H1 (cell line): ENCODE measurements around the gene AOPEP. TPM values are rescaled to one million over a fixed set of nuclear protein-coding genes. Genes with fewer than 3 reads are reported as not detected.

ENCODE experiments used
- CTCF ChIA-PET: fragments of 300-600 bp; sonication (Branson Sonifier 250); formaldehyde crosslinking; loops from one replicate; lab custom pipeline; 2021; ENCODE audit not compliant: partially characterized antibody; lab: Charles Lee
- POLR2A ChIA-PET: fragments of 300-600 bp; sonication (Branson Sonifier 250); formaldehyde crosslinking; loops from one replicate; lab custom pipeline; 2021; ENCODE audit warnings: inconsistent platforms; ENCODE audit not compliant: partially characterized antibody; lab: Charles Lee
- DNase-seq, 2 experiments: peaks; one replicate each; pipeline versions ENCODE4 v3.0.0 to v3.0.0-alpha.2; 2010 to 2022; ENCODE audit warnings: low spot score in 2 of 2, low read depth in 1 of 2, mixed read lengths in 1 of 2
- FAIRE-seq: peaks from 2 replicates; lab custom pipeline; 2011; peaks lifted over from hg19 to GRCh38; lab: Jason Lieb, UNC
- H2AFZ ChIP-seq: 2 replicates; pipeline ENCODE4 v1.8.1; 2012; ENCODE audit warnings: low read length, inconsistent platforms
- H2AK5ac ChIP-seq: 2 replicates; pipeline ENCODE4 v1.6.1; 2013; ENCODE audit warnings: low read depth, low read length
- H2BK120ac ChIP-seq: replicated peaks from 2 replicates; pipeline ENCODE3; 2013; ENCODE audit warnings: low read depth, low read length, inconsistent platforms
- H2BK12ac ChIP-seq: 2 replicates; pipeline ENCODE4 v1.6.1; 2013; ENCODE audit warnings: low read depth, low read length
- H2BK15ac ChIP-seq: 2 replicates; pipeline ENCODE4 v1.6.1; 2013; ENCODE audit warnings: low read length
- H2BK20ac ChIP-seq: 2 replicates; pipeline ENCODE4 v1.6.1; 2013; ENCODE audit warnings: low read length
- H2BK5ac ChIP-seq: 2 replicates; pipeline ENCODE4 v1.6.1; 2013; ENCODE audit warnings: low read depth, low read length
- H3K14ac ChIP-seq: 2 replicates; pipeline ENCODE4 v1.6.1; 2013; ENCODE audit warnings: inconsistent platforms; ENCODE audit not compliant: insufficient read length
- H3K18ac ChIP-seq: 2 replicates; pipeline ENCODE4 v1.6.1; 2013; ENCODE audit warnings: low read length; ENCODE audit errors: extremely low read depth
- H3K23ac ChIP-seq: 2 replicates; pipeline ENCODE4 v1.6.1; 2013; ENCODE audit warnings: inconsistent platforms; ENCODE audit not compliant: insufficient read length
- H3K23me2 ChIP-seq: 2 replicates; pipeline ENCODE4 v1.6.1; 2013; ENCODE audit warnings: low read depth, low read length
- H3K27ac ChIP-seq: 2 replicates; pipeline ENCODE4 v1.6.1; 2011; ENCODE audit warnings: low read depth, low read length, inconsistent platforms
- H3K27me3 ChIP-seq, 4 experiments: replicated peaks in 1 of 4; 1 replicate in 1 of 4; 2 replicates in 3 of 4; pipeline versions ENCODE4 v1.6.1 to v1.8.1; 2011 to 2013; ENCODE audit warnings: low read length in 3 of 4, mild to moderate bottlenecking in 3 of 4, inconsistent platforms in 2 of 4, mixed read lengths in 2 of 4, moderate library complexity in 1 of 4; ENCODE audit not compliant: control insufficient read depth in 3 of 4, insufficient read depth in 3 of 4; ENCODE audit errors: extremely low read depth in 1 of 4
- H3K36me3 ChIP-seq, 4 experiments: 2 replicates each; pipeline versions ENCODE4 v1.6.1 to v1.8.1; 2011 to 2013; ENCODE audit warnings: mild to moderate bottlenecking in 4 of 4, low read length in 3 of 4, moderate library complexity in 2 of 4, control low read depth in 1 of 4, inconsistent platforms in 1 of 4; ENCODE audit not compliant: insufficient read depth in 4 of 4, control insufficient read depth in 2 of 4
- H3K4ac ChIP-seq: replicated peaks from 2 replicates; pipeline ENCODE3; 2013; ENCODE audit warnings: low read length, low read depth, mixed read lengths, inconsistent platforms; ENCODE audit not compliant: insufficient read length
- H3K4me1 ChIP-seq, 4 experiments: replicated peaks in 1 of 4; 1 replicate in 1 of 4; 2 replicates in 3 of 4; pipeline versions ENCODE4 v1.6.1 to v1.8.1; 2011 to 2013; ENCODE audit warnings: low read length in 3 of 4, inconsistent platforms in 2 of 4, mixed read lengths in 1 of 4; ENCODE audit not compliant: insufficient read depth in 4 of 4, control insufficient read depth in 3 of 4
- H3K4me2 ChIP-seq, 2 experiments: 2 replicates each; pipeline versions ENCODE4 v1.6.1 to v1.8.1; 2011 to 2013; ENCODE audit warnings: low read depth in 2 of 2, low read length in 2 of 2, control low read depth in 1 of 2, inconsistent platforms in 1 of 2, mild to moderate bottlenecking in 1 of 2; ENCODE audit not compliant: insufficient read depth in 1 of 2
- H3K4me3 ChIP-seq, 4 experiments: fragments of 200-600, 300-600 bp in 1 of 4; sonication (generic), shearing (Covaris generic), sonication (Bioruptor Twin) in 1 of 4; 2 replicates each; pipeline versions ENCODE4 v1.5.1 to v1.8.1; 2011 to 2016; ENCODE audit warnings: low read length in 4 of 4, low read depth in 3 of 4, control low read depth in 2 of 4, inconsistent platforms in 2 of 4, mild to moderate bottlenecking in 2 of 4, mixed read lengths in 1 of 4, moderate library complexity in 1 of 4; ENCODE audit not compliant: insufficient read depth in 2 of 4; ENCODE audit errors: extremely low read depth in 1 of 4
- H3K56ac ChIP-seq: replicated peaks from 2 replicates; pipeline ENCODE3; 2013; ENCODE audit warnings: low read depth, mild to moderate bottlenecking, mixed read lengths, low read length, inconsistent platforms; ENCODE audit not compliant: insufficient read length
- H3K79me1 ChIP-seq: 2 replicates; pipeline ENCODE4 v1.6.1; 2013; ENCODE audit warnings: low read depth, low read length, control low read depth
- H3K79me2 ChIP-seq, 2 experiments: 2 replicates each; pipeline versions ENCODE4 v1.6.1 to v1.8.1; 2012 to 2013; ENCODE audit warnings: low read length in 2 of 2, mild to moderate bottlenecking in 2 of 2, inconsistent platforms in 1 of 2; ENCODE audit not compliant: insufficient read depth in 2 of 2, control insufficient read depth in 1 of 2
- H3K9ac ChIP-seq, 4 experiments: replicated peaks in 1 of 4; 1 replicate in 1 of 4; 2 replicates in 3 of 4; pipeline versions ENCODE4 v1.6.1 to v1.8.1; 2011 to 2013; ENCODE audit warnings: low read depth in 3 of 4, low read length in 3 of 4, control low read depth in 2 of 4, mild to moderate bottlenecking in 2 of 4, moderate library complexity in 2 of 4, inconsistent platforms in 1 of 4; ENCODE audit errors: extremely low read depth in 1 of 4
- H3K9me3 ChIP-seq, 2 experiments: 2 replicates each; pipeline versions ENCODE4 v1.6.1 to v1.8.1; 2012 to 2013; ENCODE audit warnings: mild to moderate bottlenecking in 2 of 2, moderate library complexity in 2 of 2, control low read depth in 1 of 2, inconsistent platforms in 1 of 2, low read depth in 1 of 2, low read length in 1 of 2, mixed read lengths in 1 of 2; ENCODE audit not compliant: insufficient read depth in 2 of 2
- H4K20me1 ChIP-seq, 2 experiments: replicated peaks in 1 of 2; 2 replicates each; pipeline versions ENCODE3 to v1.8.1; 2011 to 2013; ENCODE audit warnings: inconsistent platforms in 2 of 2, low read length in 2 of 2, mild to moderate bottlenecking in 1 of 2; ENCODE audit not compliant: insufficient read depth in 2 of 2, control insufficient read depth in 1 of 2
- H4K5ac ChIP-seq: 2 replicates; pipeline ENCODE4 v1.6.1; 2013; ENCODE audit warnings: low read length, low read depth, mixed read lengths, inconsistent platforms; ENCODE audit not compliant: insufficient read length
- H4K8ac ChIP-seq: 2 replicates; pipeline ENCODE4 v1.8.0; 2013; ENCODE audit warnings: mild to moderate bottlenecking, moderate library complexity, low read length, inconsistent platforms; ENCODE audit not compliant: insufficient read depth; ENCODE audit errors: extremely low read depth
- H4K91ac ChIP-seq: replicated peaks from 2 replicates; pipeline ENCODE3; 2013; ENCODE audit warnings: low read length, mixed read lengths, inconsistent platforms; ENCODE audit not compliant: insufficient read length
- ASH2L ChIP-seq: fragments of 200-600, 300-600 bp; sonication (generic); IDR thresholded peaks from one replicate; pipeline ENCODE4 v1.7.1; 2017; ENCODE audit warnings: low read length
- CREB1 ChIP-seq: IDR thresholded peaks from 2 replicates; pipeline ENCODE4 v1.6.1; 2012; ENCODE audit warnings: inconsistent platforms
- NRF1 ChIP-seq: IDR thresholded peaks from 2 replicates; pipeline ENCODE4 v1.6.1; 2011; ENCODE audit warnings: mild to moderate bottlenecking, low read depth, low read length, improper control_type of control experiment
- RFX5 ChIP-seq: IDR thresholded peaks from 2 replicates; pipeline ENCODE4 v1.6.1; 2011; ENCODE audit warnings: low read depth, low read length, improper control_type of control experiment, borderline replicate concordance
- WGBS, 2 experiments: shearing (Covaris generic) in 1 of 2; methylation state at CpG; one replicate each; pipeline versions ENCODE4 v1.1.6 to v1.1.7; 2013 to 2015; ENCODE audit warnings: low lambda C conversion rate in 2 of 2, mixed read lengths in 2 of 2, inconsistent platforms in 1 of 2, low coverage in 1 of 2, missing lambda C conversion rate in 1 of 2; ENCODE audit not compliant: insufficient replicate concordance in 2 of 2, insufficient coverage in 1 of 2, insufficient read length in 1 of 2; ENCODE audit errors: extremely low coverage in 1 of 2, missing lambda C conversion rate in 1 of 2; 5-methylcytosine and 5-hydroxymethylcytosine counted together
- polyA plus RNA-seq, 7 experiments: library from polyadenylated mRNA; depleted of rRNA in 3 of 7; stranded (reverse) in 5 of 7; unstranded in 2 of 7; fragments of >200 nt in 5 of 7; fragments of 200-250 nt in 2 of 7; gene quantifications; 1 replicate in 5 of 7; 2 replicates in 1 of 7; 4 replicates in 1 of 7; pipeline versions ENCODE4 v1.2.1 to v1.2.3, GENCODE V29; 2011 to 2013; ENCODE audit warnings: missing spikeins in 2 of 7, mixed read lengths in 2 of 7
- total RNA-seq: library from RNA; stranded (reverse); fragmentation: NEBNext Ultra II Directional; extraction: Animal tissue kit (Norgen Biotek cat#: 25700); gene quantifications from 2 replicates; pipeline ENCODE4 v1.2.1, GENCODE V29; 2021

Gene AOPEP
- total and polyA plus RNA-seq, 2 of the 8 experiments (the other 6 are each of a cell fraction or from before 2014, with no cell fraction given) = 6.1 to 14.3 TPM

- H3K4me2 ChIP-seq = no peak overlapping the region
- CTCF ChIA-PET = interaction anchor here (1.0 kb wide), 1 partner anchor 78 kb away, joined by 3 read pairs; no protein-coding TSS in a partner anchor
- no peak for FAIRE-seq
- TF ChIP-seq RFX5 (no peak), ASH2L (no peak), NRF1 (no peak), CREB1 (no peak)
These were observed 312.2 kb downstream of the AOPEP start for GRCh38 chr9:95038666-95039065.

More at GRCh38 chr9:95038666-95039065, 312.2 kb downstream of the AOPEP start:
- Histone ChIP-seq H3K79me2 (no peaks in the 10 kb centered on the region), H3K4me1 (peaks cover 0 to under 1% (median 0%) of the 10 kb centered on the region in 4 experiments; a peak in 1 of 7 replicates), H3K27ac (no peak overlapping the region), H4K20me1 (peaks cover 0 to 2% of the 10 kb centered on the region in 2 experiments), H3K23ac (no peak overlapping the region), H2BK5ac (no peak overlapping the region), H3K18ac (no peak overlapping the region), H3K23me2 (no peaks in the 10 kb centered on the region), H2BK120ac (no peak overlapping the region), H4K91ac (no peak overlapping the region), H2BK20ac (no peak overlapping the region), H3K9ac (no peak overlapping the region), H3K9me3 (no peaks in the 10 kb centered on the region), H3K4me3 (no peak overlapping the region), H3K79me1 (no peaks in the 10 kb centered on the region; the same call in 1 of the 2 replicates), H3K14ac (no peak overlapping the region), H2AFZ (no peak overlapping the region), H3K4ac (no peak overlapping the region), H2BK12ac (no peak overlapping the region), H4K8ac (no peak overlapping the region), H2BK15ac (no peak overlapping the region), H3K56ac (no peak overlapping the region), H3K27me3 (no peaks in the 10 kb centered on the region), H2AK5ac (no peak overlapping the region), H3K36me3 (no peaks in the 10 kb centered on the region), H4K5ac (no peak overlapping the region)
- no peak for DNase-seq
- POLR2A ChIA-PET = no interaction called here
- 96% methylated on average over 9 of the region's 9 CpGs; no CpG with 5 or more reads in 1 of the 2 experiments for WGBS, 2 experiments
